ENCODE data around the gene RTF2.
A peak's percentile ranks its signal among the peaks of the same experiment; 100 is the strongest.

RTF2 gene

DNA sequence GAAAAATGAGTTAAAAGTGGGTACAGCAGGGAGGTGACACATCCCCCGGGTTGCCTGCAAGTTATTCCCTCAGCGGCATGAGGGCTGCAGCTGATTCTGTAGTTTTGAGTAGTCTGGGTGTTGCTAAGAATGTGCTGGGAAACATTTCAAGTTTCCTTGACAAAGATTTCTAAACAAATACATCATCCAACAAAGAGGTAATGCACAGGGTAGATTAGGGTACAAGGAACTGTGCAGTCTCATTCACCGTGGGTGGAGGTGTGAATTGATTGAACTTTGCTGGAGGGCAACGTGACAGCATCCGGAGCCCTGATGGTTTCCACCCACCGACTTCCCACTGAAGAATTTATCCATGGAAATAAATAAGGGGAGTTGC, 34.6 kb upstream of the RTF2 start:
- in situ Hi-C loops (cut with MboI; ENCODE audit: low pct_unique_long_range_greater_than_20kb, low sequenced_read_pairs, unreplicated experiment) = no loop called here
- DNase-seq (ENCODE audit: low spot score) = no peak
- no peak for TF ChIP-seq CTCF (IDR thresholded peaks at IDR 0.05; ENCODE audit: extremely low read depth, insufficient read depth, missing control alignments)

- DNase-seq (ENCODE audit: low spot score) = no peak
- in situ Hi-C loops (cut with MboI; ENCODE audit: low pct_unique_long_range_greater_than_20kb, low sequenced_read_pairs, unreplicated experiment) = no loop called here
- TF ChIP-seq CTCF (IDR thresholded peaks at IDR 0.05; ENCODE audit: extremely low read depth, insufficient read depth, missing control alignments) = no peak
These were observed 31.0 kb upstream of the RTF2 start for GRCh38 chr20:56437196-56437960.

DNA sequence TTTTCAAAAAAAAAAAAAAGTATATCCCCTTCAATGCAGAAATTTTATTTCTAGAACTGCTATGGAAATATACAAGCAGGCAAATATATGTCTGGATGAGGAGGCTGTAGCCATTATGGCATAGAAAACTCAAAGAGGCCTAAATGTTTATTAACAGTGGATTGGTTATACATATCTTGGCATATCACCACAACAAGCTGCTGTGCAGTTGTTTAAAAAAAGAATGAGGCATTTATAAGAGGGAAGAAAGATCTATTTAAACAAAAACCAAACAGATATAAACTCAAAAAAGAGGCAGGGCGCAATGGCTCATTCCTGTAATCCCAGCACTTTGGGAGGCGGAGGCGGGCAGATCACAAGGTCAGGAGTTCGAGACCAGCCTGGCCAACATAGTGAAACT, 30.1 kb upstream of the RTF2 start:
- no peak for DNase-seq (ENCODE audit: low spot score)
- TF ChIP-seq CTCF (IDR thresholded peaks at IDR 0.05; ENCODE audit: extremely low read depth, insufficient read depth, missing control alignments) = no peak
- in situ Hi-C loops (cut with MboI; ENCODE audit: low pct_unique_long_range_greater_than_20kb, low sequenced_read_pairs, unreplicated experiment) = no loop called here

- no peak for DNase-seq (ENCODE audit: low spot score)
- TF ChIP-seq CTCF (IDR thresholded peaks at IDR 0.05; ENCODE audit: extremely low read depth, insufficient read depth, missing control alignments) = no peak
- in situ Hi-C loops (cut with MboI; ENCODE audit: low pct_unique_long_range_greater_than_20kb, low sequenced_read_pairs, unreplicated experiment) = no loop called here
These were observed 28.6 kb upstream of the RTF2 start for GRCh38 chr20:56439771-56440291.

GRCh38 chr20:56440346-56441007, 27.9 kb upstream of the RTF2 start:
- in situ Hi-C loops (cut with MboI; ENCODE audit: low pct_unique_long_range_greater_than_20kb, low sequenced_read_pairs, unreplicated experiment) = no loop called here
- no peak for TF ChIP-seq CTCF (IDR thresholded peaks at IDR 0.05; ENCODE audit: extremely low read depth, insufficient read depth, missing control alignments)
- DNase-seq (ENCODE audit: low spot score) = peak; percentile 64

GRCh38 chr20:56442389-56443365, 25.8 kb upstream of the RTF2 start:
- no peak for TF ChIP-seq CTCF (IDR thresholded peaks at IDR 0.05; ENCODE audit: extremely low read depth, insufficient read depth, missing control alignments)
- DNase-seq (ENCODE audit: low spot score) = no peak
- in situ Hi-C loops (cut with MboI; ENCODE audit: low pct_unique_long_range_greater_than_20kb, low sequenced_read_pairs, unreplicated experiment) = no loop called here

Data from GM13977 (cell line).